NK-92 treated with Interleukin-12 subunit alpha and Interleukin-12 subunit beta, amount 100 ng/mL, for 24 hours (cell line): ENCODE measurements around the gene SH2D4B.

Experiments used
- DNase-seq: peaks from one replicate; lab custom pipeline; 2025; lab: John Stamatoyannopoulos, UW

SH2D4B gene

GRCh38 chr10:80537736-80538480, at the start of gene SH2D4B:
Gene SH2D4B (plus strand): TSS chr10:80537902. CDS start chr10:80538332, 430 bp downstream.
- DNase-seq, result no peak

- DNase-seq, result no peak
Observed at GRCh38 chr10:80488539-80489066, 49.1 kb upstream of the SH2D4B start.

GRCh38 chr10:80489371-80490112, 48.2 kb upstream of the SH2D4B start:
- DNase-seq, result no peak

- DNase-seq, result no peak
Observed at GRCh38 chr10:80491251-80492102, 46.2 kb upstream of the SH2D4B start.

GRCh38 chr10:80492848-80493521, 44.7 kb upstream of the SH2D4B start:
- DNase-seq, result no peak

- no peak for DNase-seq
Observed at GRCh38 chr10:80493522-80494051, 44.1 kb upstream of the SH2D4B start.

GRCh38 chr10:80496555-80497172, 41.0 kb upstream of the SH2D4B start:
- DNase-seq, result no peak

- DNase-seq, result peak; percentile 17
Observed at GRCh38 chr10:80497187-80498077, 40.3 kb upstream of the SH2D4B start.

GRCh38 chr10:80498078-80498832, 39.4 kb upstream of the SH2D4B start:
- no peak for DNase-seq

- DNase-seq, result peak; percentile 84
Observed at GRCh38 chr10:80498833-80499741, 38.6 kb upstream of the SH2D4B start.

GRCh38 chr10:80500572-80501380, 36.9 kb upstream of the SH2D4B start:
- no peak for DNase-seq

- DNase-seq, result no peak
Observed at GRCh38 chr10:80501381-80501912, 36.3 kb upstream of the SH2D4B start.

GRCh38 chr10:80501913-80502521, 35.7 kb upstream of the SH2D4B start:
- DNase-seq, result no peak

GRCh38 chr10:80502621-80503583, 34.8 kb upstream of the SH2D4B start:
- no peak for DNase-seq

GRCh38 chr10:80503584-80504157, 34.0 kb upstream of the SH2D4B start:
- DNase-seq, result no peak
